ENCODE results near the gene PCSK6.

- no peak for TF ChIP-seq CTCF (IDR thresholded peaks at IDR 0.05)
- no peak for TF ChIP-seq POLR2A (IDR thresholded peaks at IDR 0.05)
- no peak for TF ChIP-seq EP300 (IDR thresholded peaks at IDR 0.05)
- TF ChIP-seq POLR2AphosphoS5 (IDR thresholded peaks at IDR 0.05): no peak
Observed at GRCh38 chr15:101358895-101359294, 130.6 kb downstream of the PCSK6 start.

Measured in sigmoid colon (tissue), 4 donors.